Placental pericyte (primary cell): ENCODE results near the gene TBPL2. TPM values are rescaled to one million over a fixed set of nuclear protein-coding genes. Genes with fewer than 3 reads are reported as not detected.

Experiments
- small RNA-seq: library from RNA; depleted of rRNA; stranded (forward); fragments of <200 nt; gene quantifications from one replicate; pipeline ENCODE3, GENCODE V24; 2012; ENCODE audit warnings: low replicate concordance
- total RNA-seq: library from RNA; depleted of rRNA; stranded (reverse); fragments of >200 nt; gene quantifications from 2 replicates; pipeline ENCODE4 v1.2.3, GENCODE V29; 2012

The TBPL2 gene
- total RNA-seq = not detected in 2 replicates

GRCh38 chr14:55440385-55440784 lies at the start of gene TBPL2:
TSS of gene TBPL2 (minus strand) at chr14:55440616. CDS start at chr14:55440449, 167 bp downstream.

GRCh38 chr14:55411426-55412389 lies 28.7 kb downstream of the TBPL2 start, which contains the start of gene ATG14:
TSS of gene ATG14 (minus strand) at chr14:55411830. CDS start at chr14:55411822, 8 bp downstream.

Small RNAs within 50 kb of the gene (small RNA-seq; reads per million reads assigned to genes)
- 0.23 reads per million for gene AL356801.1

Other genes starting within 250 kb of the TBPL2 start
- 1.1 and 41.8 TPM in 2 replicates for gene DLGAP5, start 249.0 kb downstream of the TBPL2 start, total RNA-seq
- 19.5 and 22.6 TPM in 2 replicates for gene FBXO34, start 169.2 kb downstream of the TBPL2 start, total RNA-seq
- gene ATG14, start 28.8 kb downstream of the TBPL2 start, total RNA-seq = 9.6 and 11.3 TPM in 2 replicates
- 143 and 148 TPM in 2 replicates for gene KTN1, start 139.6 kb upstream of the TBPL2 start, total RNA-seq